HG02763 (cell line): ENCODE results near the gene STARD9.
A peak's percentile ranks its signal among the peaks of the same experiment; 100 is the strongest.
"Not testable (repeated sequence)": the region's sequence is repeated elsewhere in the genome, so short reads cannot be mapped to it uniquely, and the experiment has no call there.

Experiments used
- ATAC-seq: cut with Tn5 transposase; IDR thresholded peaks from one replicate; pipeline ENCODE4 v1.9.1; 2021; ENCODE audit warnings: mild to moderate bottlenecking, moderate library complexity; ENCODE audit not compliant: unreplicated experiment

The STARD9 gene

GRCh38 chr15:42575188-42576039, at the start of gene STARD9:
STARD9 (plus strand) TSS chr15:42575606; CDS start chr15:42575716, 110 bp downstream.
- ATAC-seq: peak; percentile 88

GRCh38 chr15:42528970-42529369, 46.4 kb upstream of the STARD9 start:
- ATAC-seq: no peak

GRCh38 chr15:42533246-42533645, 42.2 kb upstream of the STARD9 start:
- ATAC-seq: no peak

- no peak for ATAC-seq
These were observed 30.4 kb upstream of the STARD9 start for GRCh38 chr15:42544853-42545629.

GRCh38 chr15:42547918-42548248, 27.5 kb upstream of the STARD9 start:
- no peak for ATAC-seq

- ATAC-seq: peak; percentile 83
These were observed 27.0 kb upstream of the STARD9 start, which contains the start of the genes HAUS2 and LRRC57 for GRCh38 chr15:42548249-42549031. HAUS2 (plus strand) TSS chr15:42548838; CDS start chr15:42548873, 35 bp downstream. LRRC57 (minus strand) TSS chr15:42548793; CDS start chr15:42548434, 359 bp downstream.

GRCh38 chr15:42549032-42549491, 26.3 kb upstream of the STARD9 start:
- peak; percentile 20 for ATAC-seq

GRCh38 chr15:42549741-42550392, 25.5 kb upstream of the STARD9 start:
- ATAC-seq: no peak

GRCh38 chr15:42553554-42553953, 21.9 kb upstream of the STARD9 start:
- no peak for ATAC-seq

- ATAC-seq: not testable (repeated sequence)
These were observed 18.7 kb upstream of the STARD9 start for GRCh38 chr15:42556550-42557207.

GRCh38 chr15:42558739-42559138, 16.7 kb upstream of the STARD9 start:
- no peak for ATAC-seq

- no peak for ATAC-seq
These were observed 711 bp downstream of the STARD9 start for GRCh38 chr15:42576040-42576594.

GRCh38 chr15:42576776-42577175, 1.4 kb downstream of the STARD9 start:
- no peak for ATAC-seq

- no peak for ATAC-seq
These were observed 2.2 kb downstream of the STARD9 start for GRCh38 chr15:42577514-42578031.

- no peak for ATAC-seq
These were observed 3.7 kb downstream of the STARD9 start for GRCh38 chr15:42578984-42579537.

GRCh38 chr15:42581272-42581730, 5.9 kb downstream of the STARD9 start:
- ATAC-seq: peak; percentile 68

GRCh38 chr15:42582569-42583375, 7.4 kb downstream of the STARD9 start:
- ATAC-seq: no peak
